Loucy (cell line): Measurements from ENCODE around the gene SPACDR.
A peak's percentile ranks its signal among the peaks of the same experiment; 100 is the strongest.

Experiments
- H2AFZ ChIP-seq: fragments of 200-600 bp; sonication (generic); 2 replicates; pipeline ENCODE4 v1.6.0; 2016; ENCODE audit warnings: antibody characterized with exemption, mild to moderate bottlenecking, low read length, moderate library complexity
- H3F3A ChIP-seq: fragments of 200-600 bp; 2 replicates; pipeline ENCODE4 v1.6.0; 2016; ENCODE audit warnings: antibody characterized with exemption, low read depth, mild to moderate bottlenecking
- H3K27me3 ChIP-seq: fragments of 200-600 bp; sonication (generic); 2 replicates; pipeline ENCODE4 v1.6.1; 2014; ENCODE audit warnings: low read length, mild to moderate bottlenecking; ENCODE audit not compliant: insufficient read depth, poor library complexity, severe bottlenecking
- H3K36me3 ChIP-seq: fragments of 200-600 bp; sonication (generic); 2 replicates; pipeline ENCODE4 v1.6.1; 2016; ENCODE audit warnings: low read length; ENCODE audit not compliant: insufficient read depth
- H3K4me1 ChIP-seq: fragments of 200-600 bp; sonication (generic); 2 replicates; pipeline ENCODE4 v1.5.1; 2014; ENCODE audit warnings: low read length, mild to moderate bottlenecking; ENCODE audit not compliant: insufficient read depth, poor library complexity, severe bottlenecking
- H3K4me2 ChIP-seq: fragments of 200-600 bp; sonication (generic); 2 replicates; pipeline ENCODE4 v1.6.0; 2014; ENCODE audit warnings: antibody characterized with exemption, low read length, low read depth, mild to moderate bottlenecking; ENCODE audit not compliant: poor library complexity, severe bottlenecking
- H3K4me3 ChIP-seq: fragments of 200-600 bp; sonication (generic); 2 replicates; pipeline ENCODE4 v1.5.1; 2014; ENCODE audit warnings: low read length, mild to moderate bottlenecking, mixed read lengths; ENCODE audit not compliant: poor library complexity, severe bottlenecking
- H3K79me2 ChIP-seq: fragments of 200-600 bp; sonication (generic); 2 replicates; pipeline ENCODE4 v1.6.1; 2014; ENCODE audit warnings: low read length; ENCODE audit not compliant: insufficient read depth
- H3K9ac ChIP-seq: fragments of 200-600 bp; sonication (generic); 2 replicates; pipeline ENCODE4 v1.6.0; 2014; ENCODE audit warnings: mild to moderate bottlenecking, low read depth, low read length, moderate library complexity; ENCODE audit not compliant: poor library complexity, severe bottlenecking
- H3K9me2 ChIP-seq: fragments of 200-600 bp; sonication (generic); replicated peaks from 2 replicates; pipeline ENCODE4 v1.6.1; 2016; ENCODE audit warnings: low read depth, low read length, mixed read lengths
- H3K9me3 ChIP-seq: fragments of 200-600 bp; sonication (generic); 2 replicates; pipeline ENCODE4 v1.6.1; 2014; ENCODE audit warnings: mild to moderate bottlenecking, antibody characterized with exemption, low read length, low read depth; ENCODE audit not compliant: insufficient read depth
- H4K20me1 ChIP-seq: fragments of 200-600 bp; sonication (generic); 2 replicates; pipeline ENCODE4 v1.6.0; 2014; ENCODE audit warnings: antibody characterized with exemption, low read length, mild to moderate bottlenecking; ENCODE audit not compliant: insufficient read depth, poor library complexity, severe bottlenecking
- CTCF ChIP-seq: fragments of 200-600 bp; sonication (generic); conservative IDR thresholded peaks from 2 replicates; pipeline ENCODE4 v1.5.1; 2014; ENCODE audit warnings: mild to moderate bottlenecking, antibody characterized with exemption, low read length
- EZH2phosphoT487 ChIP-seq: fragments of 200-600 bp; IDR thresholded peaks from 2 replicates; pipeline ENCODE4 v1.6.1; 2018; ENCODE audit warnings: antibody characterized with exemption, mild to moderate bottlenecking, moderate library complexity, borderline replicate concordance

Gene SPACDR

GRCh38 chr7:100435401-100436304, 28.4 kb downstream of the SPACDR start:
- Histone ChIP-seq H3F3A (0 out of 2 replicates have a peak, but pooled peaks cover 6% of the 10 kb centered on the region), H3K27me3 (no peaks in the 10 kb centered on the region), H3K79me2 (peaks cover 56% of the 10 kb centered on the region), H3K9me3 (no peaks in the 10 kb centered on the region), H3K9me2 (no peaks in the 10 kb centered on the region), H2AFZ (no peak overlapping the region), H3K4me2 (peak overlapping the region; percentile 83), H3K9ac (peak overlapping the region; percentile 96), H4K20me1 (peaks cover 49% of the 10 kb centered on the region), H3K36me3 (peaks cover 33% of the 10 kb centered on the region; the same call in 1 of the 2 replicates), H3K4me3 (peak overlapping the region; percentile 99), H3K4me1 (peaks cover 45% of the 10 kb centered on the region)
- no peak for TF ChIP-seq EZH2phosphoT487
- TF ChIP-seq CTCF, result no peak

GRCh38 chr7:100434297-100435144, 29.5 kb downstream of the SPACDR start:
- H3K79me2 ChIP-seq, result peaks cover 66% of the 10 kb centered on the region
- H3K27me3 ChIP-seq, result no peaks in the 10 kb centered on the region
- peaks cover 33% of the 10 kb centered on the region; the same call in 1 of the 2 replicates for H3K36me3 ChIP-seq
- no peaks in the 10 kb centered on the region for H3K9me3 ChIP-seq
- TF ChIP-seq EZH2phosphoT487 (no peak), CTCF (no peak)
- H3K9me2 ChIP-seq, result no peaks in the 10 kb centered on the region
- peaks cover 49% of the 10 kb centered on the region for H3K4me1 ChIP-seq
- peak overlapping the region; percentile 99 for H3K4me3 ChIP-seq
- H3K9ac ChIP-seq, result peak overlapping the region; percentile 96
- peak overlapping the region; percentile 83 for H3K4me2 ChIP-seq
- no peak overlapping the region for H2AFZ ChIP-seq
- H4K20me1 ChIP-seq, result peaks cover 54% of the 10 kb centered on the region
- H3F3A ChIP-seq, result 0 out of 2 replicates have a peak, but pooled peaks cover 6% of the 10 kb centered on the region

- Histone ChIP-seq H3K4me1 (peaks cover 49% of the 10 kb centered on the region), H3K4me3 (peak overlapping the region; percentile 85)
Observed at GRCh38 chr7:100433592-100434296, 30.3 kb downstream of the SPACDR start.

More at GRCh38 chr7:100433592-100434296, 30.3 kb downstream of the SPACDR start:
- no peaks in the 10 kb centered on the region for H3K27me3 ChIP-seq
- peaks cover 54% of the 10 kb centered on the region for H4K20me1 ChIP-seq
- H3K4me2 ChIP-seq, result peak overlapping the region; percentile 83
- H3F3A ChIP-seq, result 0 out of 2 replicates have a peak, but pooled peaks cover 6% of the 10 kb centered on the region
- H3K36me3 ChIP-seq, result peaks cover 33% of the 10 kb centered on the region; the same call in 1 of the 2 replicates
- no peak overlapping the region for H2AFZ ChIP-seq
- peaks cover 66% of the 10 kb centered on the region for H3K79me2 ChIP-seq
- H3K9me2 ChIP-seq, result no peaks in the 10 kb centered on the region
- H3K9me3 ChIP-seq, result no peaks in the 10 kb centered on the region
- H3K9ac ChIP-seq, result no peak overlapping the region
- no peak for TF ChIP-seq CTCF
- no peak for TF ChIP-seq EZH2phosphoT487
